ENCODE results near the gene PPP1R37.

Gene PPP1R37, protein sequence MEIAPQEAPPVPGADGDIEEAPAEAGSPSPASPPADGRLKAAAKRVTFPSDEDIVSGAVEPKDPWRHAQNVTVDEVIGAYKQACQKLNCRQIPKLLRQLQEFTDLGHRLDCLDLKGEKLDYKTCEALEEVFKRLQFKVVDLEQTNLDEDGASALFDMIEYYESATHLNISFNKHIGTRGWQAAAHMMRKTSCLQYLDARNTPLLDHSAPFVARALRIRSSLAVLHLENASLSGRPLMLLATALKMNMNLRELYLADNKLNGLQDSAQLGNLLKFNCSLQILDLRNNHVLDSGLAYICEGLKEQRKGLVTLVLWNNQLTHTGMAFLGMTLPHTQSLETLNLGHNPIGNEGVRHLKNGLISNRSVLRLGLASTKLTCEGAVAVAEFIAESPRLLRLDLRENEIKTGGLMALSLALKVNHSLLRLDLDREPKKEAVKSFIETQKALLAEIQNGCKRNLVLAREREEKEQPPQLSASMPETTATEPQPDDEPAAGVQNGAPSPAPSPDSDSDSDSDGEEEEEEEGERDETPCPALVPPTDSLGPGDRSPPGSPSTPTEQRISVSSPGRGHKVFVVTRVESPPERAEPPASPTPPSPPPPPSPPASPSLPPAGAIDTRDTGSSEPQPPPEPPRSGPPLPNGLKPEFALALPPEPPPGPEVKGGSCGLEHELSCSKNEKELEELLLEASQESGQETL

DNA sequence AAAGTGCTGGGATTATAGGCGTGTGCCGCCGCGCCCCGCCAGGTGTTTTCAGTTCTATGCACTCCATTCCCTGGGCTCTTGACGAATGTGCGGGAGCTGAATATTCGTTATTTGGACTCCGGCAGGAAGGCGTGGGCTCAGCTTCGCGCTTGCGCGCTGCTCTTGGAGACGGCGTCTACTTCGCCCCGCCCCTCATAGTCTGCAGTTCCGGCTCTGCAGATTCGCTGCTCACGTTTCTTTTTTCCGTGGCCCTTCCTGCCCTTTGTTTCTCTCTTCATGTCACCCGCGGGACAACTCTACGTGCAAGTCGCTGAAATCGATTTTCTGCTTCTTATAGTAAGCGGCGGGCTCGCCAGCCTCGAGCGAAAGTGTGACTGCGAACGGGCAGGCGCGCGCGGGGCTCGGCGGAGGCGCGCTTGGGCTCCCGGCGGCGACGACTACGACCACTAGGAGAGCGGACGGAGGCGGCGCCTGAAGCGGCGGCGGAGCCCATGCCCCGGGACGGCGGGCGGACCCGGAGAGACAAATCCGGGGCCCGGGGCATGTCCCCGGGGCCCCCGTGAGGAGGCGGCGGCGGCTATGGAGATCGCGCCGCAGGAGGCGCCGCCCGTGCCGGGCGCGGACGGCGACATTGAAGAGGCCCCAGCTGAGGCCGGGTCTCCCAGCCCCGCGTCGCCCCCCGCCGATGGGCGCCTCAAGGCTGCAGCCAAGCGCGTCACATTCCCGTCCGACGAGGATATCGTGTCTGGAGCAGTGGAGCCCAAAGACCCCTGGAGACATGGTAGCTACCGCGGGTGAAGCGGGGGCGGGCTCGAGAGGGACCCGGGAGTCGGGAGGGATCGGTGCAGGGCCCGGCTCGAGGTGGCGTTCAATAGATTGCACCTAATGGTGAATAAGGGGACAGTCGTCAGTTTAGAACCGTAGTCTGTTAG, at the start of gene PPP1R37:
Gene PPP1R37 (plus strand): TSS at position 433 of the 932 bp plus-strand sequence. CDS start 147 bp downstream, at position 580.
- peak; percentile 81 to 85 for DNase-seq (ENCODE audit: low read depth in 2 of 2)

DNA sequence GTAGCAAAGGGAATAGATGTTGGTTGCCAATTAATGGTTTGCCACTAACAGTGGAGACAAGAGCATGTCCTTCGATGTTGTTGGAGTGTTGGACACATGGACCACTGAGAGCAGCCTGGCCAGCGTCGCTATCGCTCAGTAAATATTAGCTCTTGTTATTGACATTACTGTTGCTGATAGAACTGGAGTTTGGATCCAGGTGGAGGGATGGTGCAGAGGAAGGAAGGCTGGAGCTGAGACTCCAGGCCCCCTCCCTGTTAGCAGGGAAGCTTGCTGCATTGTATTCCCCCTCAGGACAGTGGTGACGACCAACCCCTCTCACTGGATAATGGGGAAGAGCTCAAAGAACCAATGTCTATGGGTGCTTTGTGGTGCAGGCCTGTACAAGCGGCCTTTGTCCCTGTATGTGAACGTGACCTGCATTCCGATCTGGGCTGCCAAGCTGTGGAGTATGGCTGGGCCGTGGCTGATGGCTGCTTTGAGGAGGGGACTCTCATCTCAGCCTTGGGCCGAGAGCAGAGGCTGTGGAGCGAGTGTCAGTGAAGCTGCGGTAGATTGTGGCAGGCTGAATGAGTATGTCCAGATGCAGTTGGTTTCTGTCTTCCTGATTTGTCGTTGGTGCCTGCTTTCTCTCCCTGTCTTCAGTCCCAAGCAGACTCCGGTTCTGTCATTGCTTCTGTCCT, 47.2 kb upstream of the PPP1R37 start:
- no peak for DNase-seq (ENCODE audit: low read depth in 2 of 2)

DNA sequence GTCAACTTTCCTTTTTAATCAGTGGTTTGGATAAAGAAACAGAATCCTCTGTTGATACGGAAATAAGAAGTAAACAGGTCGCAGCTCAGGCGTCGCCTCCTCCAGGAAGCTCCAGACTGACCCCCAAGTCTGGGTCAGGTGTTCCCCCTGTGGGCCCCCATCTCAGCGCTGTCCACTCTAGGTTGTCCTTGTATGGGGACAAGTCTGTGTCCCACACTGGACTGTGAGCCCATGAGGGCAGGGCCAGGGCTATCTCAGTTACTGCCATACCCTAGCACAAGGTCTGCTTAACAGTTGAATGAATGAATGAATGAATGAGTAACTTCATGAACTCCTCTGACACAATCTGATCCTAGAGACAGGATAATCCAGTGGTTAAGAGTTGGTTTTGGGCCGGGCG, 46.6 kb upstream of the PPP1R37 start:
- DNase-seq (ENCODE audit: low read depth in 2 of 2), result no peak

DNA sequence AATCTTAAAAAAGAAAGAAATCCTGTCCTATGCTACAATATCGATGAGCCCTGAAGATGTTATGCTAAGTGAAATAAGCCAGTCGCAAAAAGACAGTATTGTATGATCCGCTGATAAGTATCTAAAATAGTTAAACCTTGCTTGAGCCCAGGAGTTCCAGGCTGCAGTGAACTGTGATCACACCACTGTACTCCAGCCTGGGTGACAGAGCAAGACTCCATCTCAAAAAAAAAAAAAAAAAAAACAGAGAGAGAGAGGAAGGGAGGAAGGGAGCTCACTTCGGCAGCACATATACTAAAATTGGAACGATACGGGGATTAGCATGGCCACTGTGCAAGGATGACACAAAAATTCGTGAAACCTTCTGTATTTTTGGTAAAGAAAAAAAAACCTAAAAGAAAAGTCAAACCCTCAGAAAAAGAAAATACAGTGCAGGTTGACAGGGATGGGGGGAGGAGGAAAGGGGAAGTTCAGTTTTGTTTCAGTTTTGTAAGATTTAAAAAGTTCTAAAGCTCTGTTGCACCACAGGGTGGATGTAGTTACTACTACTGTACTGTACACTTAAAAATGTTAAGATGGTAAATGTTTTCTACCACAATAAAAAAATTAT, 45.7 kb upstream of the PPP1R37 start:
- DNase-seq (ENCODE audit: low read depth in 2 of 2), result no peak

DNA sequence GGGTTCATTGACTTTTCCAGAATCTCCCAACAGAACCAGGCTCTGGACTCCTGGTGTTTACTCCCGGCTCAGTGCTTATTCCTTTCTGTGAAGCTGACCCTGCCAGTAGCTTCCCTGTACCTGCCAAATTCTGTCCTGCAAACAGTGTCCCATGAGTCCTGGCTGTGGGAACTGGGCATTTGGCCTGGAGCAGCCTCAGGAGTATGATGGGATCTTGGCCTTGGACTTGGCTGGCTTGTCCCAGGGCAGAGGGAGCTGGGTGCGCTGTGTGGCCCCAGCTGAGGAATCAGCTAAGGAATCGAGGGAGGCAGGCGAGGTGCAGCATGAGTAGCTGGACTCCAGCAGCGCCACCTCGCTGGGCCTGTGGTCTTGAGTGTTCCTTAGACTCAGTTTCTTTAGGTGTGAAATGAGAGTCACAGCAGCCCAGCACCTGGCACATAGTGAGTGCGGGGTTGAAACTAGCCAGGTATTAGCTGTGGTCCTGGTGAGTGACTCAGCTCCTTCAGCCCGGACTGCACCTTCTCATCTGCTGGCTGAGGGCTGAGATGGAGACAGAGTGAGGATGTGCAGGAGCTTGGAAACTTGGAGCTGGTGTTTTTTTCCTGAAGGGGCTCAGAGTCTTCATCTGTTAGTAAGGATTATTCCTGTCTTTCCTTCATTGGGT, 43.8 kb upstream of the PPP1R37 start:
- DNase-seq (ENCODE audit: low read depth in 2 of 2), result no peak

DNA sequence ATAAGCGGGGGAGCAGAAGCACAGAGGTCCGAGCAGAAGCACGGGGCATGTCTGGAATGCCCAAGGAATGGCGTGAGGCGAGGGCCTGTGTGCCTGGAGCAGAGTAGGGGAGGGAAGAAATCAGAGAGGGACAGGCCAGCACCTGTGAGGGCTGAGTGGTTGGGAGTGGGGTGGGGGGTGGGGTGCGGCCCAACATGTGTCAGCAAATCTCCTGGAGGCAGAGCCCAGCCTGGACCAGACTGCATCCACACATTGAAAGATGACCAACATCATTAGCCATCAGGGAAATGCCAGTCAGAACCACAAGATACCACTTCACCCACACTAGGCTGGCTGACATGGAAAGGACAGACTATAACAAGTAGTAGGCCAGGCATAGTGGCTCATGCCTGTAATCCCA, 42.9 kb upstream of the PPP1R37 start:
- no peak for DNase-seq (ENCODE audit: low read depth in 2 of 2)

DNA sequence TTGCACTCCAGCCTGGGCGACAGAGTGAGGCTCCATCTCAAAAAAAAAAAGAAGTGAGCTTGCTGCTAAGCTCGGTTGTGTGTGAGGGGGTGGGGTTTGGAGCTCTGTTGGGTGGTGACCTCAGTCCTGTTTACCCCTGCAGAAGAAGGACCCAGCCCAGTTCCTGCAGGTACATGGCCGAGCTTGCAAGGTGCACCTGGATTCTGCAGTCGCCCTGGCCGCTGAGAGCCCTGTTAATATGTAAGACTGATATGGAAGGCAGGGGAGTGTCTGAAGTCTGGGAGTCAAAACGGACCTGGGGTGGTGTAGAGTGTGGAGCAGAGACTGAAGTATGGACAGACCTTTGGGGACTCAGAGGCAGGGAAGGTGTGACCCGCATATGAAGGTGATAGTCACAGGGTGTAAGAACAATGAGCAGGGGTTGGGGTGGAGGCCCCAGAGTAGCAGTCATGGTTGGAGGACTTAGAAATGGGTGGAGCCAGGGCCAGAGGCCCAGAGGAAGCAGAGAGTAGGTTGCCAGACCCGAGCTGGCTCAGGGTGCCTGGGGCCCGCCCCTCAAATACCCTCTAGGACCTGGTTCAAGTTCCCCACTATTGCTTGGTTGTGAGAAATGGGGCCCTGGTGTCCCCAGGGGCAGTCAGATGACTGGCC, 40.9 kb upstream of the PPP1R37 start:
- no peak for DNase-seq (ENCODE audit: low read depth in 2 of 2)

DNA sequence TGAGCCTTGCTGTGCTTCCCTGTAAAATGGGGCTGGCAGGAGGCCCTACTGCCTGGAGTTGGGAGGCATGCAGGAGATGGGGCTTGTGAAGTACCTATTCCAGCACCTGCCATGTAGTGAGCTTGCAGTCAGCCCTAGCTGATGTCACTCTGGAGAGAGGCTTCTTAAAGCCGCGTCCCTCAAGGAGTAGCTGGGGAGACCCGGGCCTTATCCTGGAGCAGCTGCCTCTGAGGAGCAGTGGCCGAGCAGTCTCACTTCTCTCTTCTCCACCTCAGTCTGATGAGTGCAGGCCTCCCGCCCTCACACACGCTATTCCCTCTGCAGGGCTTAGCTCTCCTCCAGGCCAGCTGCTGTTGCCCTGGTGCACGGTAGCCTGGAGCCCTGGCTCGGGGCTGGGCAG, 36.1 kb upstream of the PPP1R37 start:
- no peak for DNase-seq (ENCODE audit: low read depth in 2 of 2)

DNA sequence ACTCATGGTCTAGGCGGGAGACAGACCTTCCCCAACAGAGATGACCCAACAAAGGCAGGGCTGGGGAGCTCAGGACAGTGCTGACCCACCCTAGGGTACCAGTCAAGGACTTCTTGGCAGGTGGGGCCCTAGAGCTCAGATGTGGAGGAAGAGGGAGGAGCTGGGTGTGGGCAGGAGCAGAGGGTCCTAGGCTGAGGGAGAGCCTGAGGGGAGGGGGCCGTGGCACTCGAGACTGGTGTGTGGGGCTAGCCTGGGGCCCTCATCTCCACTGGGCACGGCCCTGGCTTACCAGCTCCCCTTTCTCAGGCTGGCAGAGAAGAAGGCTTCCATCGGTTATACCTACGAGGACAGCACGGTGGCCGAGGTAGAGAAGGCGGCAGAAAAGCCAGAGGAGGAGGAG, 35.5 kb upstream of the PPP1R37 start:
- no peak for DNase-seq (ENCODE audit: low read depth in 2 of 2)

DNA sequence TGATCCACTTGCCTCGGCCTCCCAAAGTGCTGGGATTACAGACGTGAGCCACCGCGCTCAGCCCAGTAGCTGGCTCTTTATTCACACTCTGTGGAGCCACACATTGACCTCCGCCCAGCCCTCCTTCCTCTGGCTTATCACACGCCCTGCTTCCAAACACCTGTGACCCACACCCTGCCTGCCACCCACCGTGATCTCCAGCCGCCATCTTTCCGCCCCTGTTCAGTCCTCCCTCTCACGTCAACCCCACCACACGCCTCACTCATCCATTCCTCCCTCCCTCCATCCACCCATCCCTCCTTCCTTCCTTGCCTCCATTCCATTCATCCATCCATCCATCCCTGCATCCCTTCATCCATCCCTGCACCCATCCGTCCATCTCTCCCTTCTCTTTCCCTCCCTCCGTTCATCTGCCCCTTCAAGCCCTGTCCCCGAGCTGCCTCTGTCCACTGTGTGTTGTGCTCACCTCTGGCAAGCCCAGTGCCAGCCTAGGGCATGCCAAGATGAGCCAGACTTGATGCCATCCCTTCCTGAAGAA, 34.3 kb upstream of the PPP1R37 start:
- DNase-seq (ENCODE audit: low read depth in 2 of 2), result no peak

DNA sequence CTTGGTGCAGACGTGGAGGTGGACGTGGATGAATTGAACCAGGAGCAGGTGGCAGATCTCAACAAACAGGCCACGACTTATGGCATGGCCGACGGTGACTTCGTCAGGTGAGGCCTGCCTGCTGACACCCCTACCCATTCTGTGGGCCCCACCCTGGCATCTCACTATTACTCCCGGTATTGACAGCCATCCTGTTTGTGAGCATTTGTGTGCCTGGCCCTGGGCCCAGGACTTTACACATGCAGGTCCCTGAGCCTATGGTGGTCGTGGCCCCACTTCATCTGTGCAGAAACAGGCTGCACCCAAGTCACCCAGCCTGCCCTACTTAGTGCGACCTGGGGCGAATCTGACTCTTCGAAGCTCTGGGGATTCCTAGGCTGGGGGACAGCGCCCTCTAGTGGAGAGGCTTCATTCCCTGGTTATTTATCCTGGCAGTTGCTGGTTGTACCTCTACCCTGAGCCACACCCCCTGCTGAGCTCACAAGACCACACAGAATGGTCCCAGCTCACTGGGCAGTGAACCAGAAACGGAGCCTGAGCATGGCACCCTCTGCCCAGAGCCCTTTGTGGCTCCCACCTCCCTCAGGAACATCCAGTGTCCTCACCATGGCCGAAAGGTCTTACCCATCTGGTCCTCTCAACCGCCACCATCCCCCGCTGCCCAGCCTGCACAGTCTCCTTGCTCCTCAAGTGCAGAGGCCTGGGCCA, 33.6 kb upstream of the PPP1R37 start:
- peak; percentile 71 to 73 for DNase-seq (ENCODE audit: low read depth in 2 of 2)

DNA sequence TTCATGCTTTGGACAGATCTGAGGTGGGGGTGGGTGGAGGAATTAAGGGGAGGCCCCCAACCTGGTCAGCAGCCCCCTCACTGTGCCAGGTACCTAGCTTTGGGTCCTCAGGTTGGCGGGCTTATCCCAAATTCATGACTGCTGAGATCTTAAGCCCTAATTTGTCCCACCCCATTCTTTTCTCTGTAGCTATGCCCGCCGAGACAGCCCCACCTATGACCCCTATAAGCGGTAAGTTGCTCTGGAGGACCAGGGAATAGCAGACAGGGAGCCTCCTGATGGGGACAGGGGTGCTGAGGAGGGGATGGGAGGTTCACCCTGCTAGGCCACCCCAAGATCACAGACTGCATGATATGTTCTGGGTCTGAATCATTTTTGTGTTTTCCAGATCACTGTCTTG, 31.0 kb upstream of the PPP1R37 start:
- no peak for DNase-seq (ENCODE audit: low read depth in 2 of 2)

DNA sequence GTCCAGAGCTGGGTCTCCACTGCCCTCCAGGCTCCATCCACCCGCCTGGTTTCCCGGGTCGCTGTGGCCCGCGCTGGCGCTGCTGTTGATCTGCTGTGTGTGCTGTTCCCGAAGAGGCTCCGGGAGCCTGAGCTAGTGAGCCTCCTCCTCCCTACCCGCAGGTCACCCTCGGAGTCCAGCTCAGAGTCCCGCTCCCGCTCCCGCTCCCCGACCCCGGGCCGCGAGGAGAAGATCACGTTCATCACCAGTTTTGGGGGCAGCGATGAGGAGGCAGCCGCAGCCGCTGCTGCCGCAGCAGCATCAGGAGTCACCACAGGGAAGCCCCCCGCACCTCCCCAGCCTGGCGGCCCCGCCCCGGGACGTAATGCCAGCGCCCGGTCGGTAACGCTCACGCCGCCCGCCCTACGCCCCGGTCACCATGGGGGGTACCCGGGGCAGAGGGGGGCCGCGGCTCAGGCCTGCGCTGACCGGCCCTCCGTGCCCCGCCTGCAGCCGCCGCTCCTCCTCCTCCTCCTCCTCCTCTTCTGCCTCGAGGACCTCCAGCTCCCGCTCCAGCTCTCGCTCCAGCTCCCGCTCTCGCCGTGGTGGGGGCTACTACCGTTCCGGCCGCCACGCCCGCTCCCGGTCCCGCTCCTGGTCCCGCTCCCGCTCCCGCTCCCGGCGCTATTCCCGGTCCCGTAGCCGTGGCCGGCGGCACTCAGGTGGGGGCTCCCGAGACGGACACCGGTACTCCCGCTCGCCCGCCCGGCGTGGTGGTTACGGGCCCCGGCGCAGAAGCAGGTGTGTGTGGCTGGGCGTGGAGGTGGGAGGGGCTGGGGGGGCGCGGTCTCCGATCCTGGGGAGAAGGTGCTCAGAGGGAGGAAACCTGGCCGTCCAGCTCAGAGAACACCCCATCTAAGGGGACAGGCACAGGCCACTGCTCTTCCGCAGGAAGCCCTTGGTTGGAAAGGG, 28.9 kb upstream of the PPP1R37 start:
- no peak for DNase-seq (ENCODE audit: low read depth in 2 of 2)

DNA sequence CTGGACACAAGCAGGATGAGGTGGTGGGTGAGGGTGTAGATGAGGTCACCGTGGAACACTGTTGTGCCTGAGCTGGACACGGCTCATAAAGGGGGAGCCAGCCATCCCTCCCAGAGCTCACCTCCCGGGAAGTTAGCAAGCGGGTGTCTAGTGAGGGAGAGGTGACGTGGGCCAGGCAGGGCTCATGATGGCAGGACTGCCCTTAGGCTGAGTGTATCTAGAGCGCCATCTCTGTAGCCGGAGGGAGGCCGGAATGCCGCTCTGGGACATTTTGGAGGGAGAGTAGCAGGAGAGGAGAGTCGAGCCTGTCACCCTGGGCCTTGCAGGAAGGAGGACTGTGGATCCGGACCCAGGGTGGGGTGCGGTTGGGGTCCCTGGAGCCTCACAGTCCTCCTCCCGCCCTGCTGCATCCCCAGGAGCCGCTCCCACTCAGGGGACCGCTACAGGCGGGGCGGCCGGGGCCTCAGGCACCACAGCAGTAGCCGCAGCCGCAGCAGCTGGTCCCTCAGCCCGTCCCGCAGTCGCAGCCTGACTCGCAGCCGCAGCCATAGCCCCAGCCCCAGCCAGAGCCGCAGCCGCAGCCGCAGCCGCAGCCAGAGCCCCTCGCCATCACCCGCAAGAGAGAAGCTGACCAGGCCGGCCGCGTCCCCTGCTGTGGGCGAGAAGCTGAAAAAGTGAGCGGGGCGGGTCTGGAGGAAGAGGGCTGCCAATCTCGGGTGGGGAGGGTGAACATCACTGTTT, 25.9 kb upstream of the PPP1R37 start:
- no peak for DNase-seq (ENCODE audit: low read depth in 2 of 2)

DNA sequence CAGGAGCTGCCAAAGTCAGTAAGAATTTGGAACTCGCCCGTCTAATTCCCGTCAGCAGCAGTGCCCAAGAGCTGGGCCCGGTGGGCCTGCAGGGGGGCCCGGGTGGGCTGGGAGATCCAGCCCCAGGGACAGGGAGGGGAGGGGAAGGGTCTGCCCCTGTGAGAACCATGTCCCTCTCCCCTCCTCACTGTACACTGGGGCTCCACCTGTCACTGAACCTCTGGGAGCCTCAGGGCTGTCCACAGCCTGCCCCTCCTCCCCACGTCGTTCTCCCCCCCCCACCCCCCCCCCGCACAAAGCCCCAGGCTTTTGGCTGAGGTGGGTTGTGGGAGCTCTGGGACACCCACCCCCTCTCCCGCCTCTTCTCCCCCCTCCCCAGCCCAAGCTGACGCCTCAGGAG, 24.9 kb upstream of the PPP1R37 start:
- DNase-seq (ENCODE audit: low read depth in 2 of 2), result no peak

DNA sequence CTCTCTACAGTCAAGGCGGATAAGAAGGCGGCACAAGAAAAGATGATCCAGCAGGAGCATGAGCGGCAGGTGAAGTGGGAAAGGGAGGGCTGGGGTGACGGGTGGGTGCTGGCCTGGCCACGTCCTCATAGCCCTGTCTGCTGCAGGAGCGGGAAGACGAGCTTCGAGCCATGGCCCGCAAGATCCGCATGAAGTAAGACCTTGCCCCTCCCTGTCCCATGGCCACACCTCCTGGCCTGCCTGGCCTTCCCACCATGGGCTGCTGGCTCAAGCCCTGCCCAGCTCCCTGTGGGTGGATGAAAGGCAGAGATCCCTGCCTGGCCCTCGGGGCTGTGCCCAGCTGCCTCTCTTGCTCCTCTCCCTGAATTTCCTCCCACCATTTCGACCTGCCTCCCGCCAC, 23.9 kb upstream of the PPP1R37 start:
- DNase-seq (ENCODE audit: low read depth in 2 of 2), result no peak

DNA sequence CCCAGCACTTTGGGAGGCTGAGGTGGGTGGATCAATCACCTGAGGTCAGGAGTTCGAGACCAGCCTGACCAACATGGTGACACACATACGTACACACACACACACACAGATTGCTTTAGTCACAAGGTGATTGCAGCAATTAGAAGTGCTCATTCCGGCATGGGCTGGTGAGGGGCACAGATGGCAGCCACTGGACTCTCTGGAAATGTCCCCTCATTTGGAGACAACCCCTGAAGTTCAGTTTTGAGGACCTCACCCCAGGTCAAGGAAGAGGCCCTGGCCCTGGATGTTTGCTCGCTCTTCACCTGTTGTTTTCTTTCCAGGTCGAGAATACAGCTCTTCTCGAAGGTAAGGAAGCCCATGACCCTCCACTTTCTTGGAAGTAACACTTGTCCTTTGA, 22.8 kb upstream of the PPP1R37 start:
- DNase-seq (ENCODE audit: low read depth in 2 of 2), result no peak
